ENCODE measurements around the gene WDR41.

DNA sequence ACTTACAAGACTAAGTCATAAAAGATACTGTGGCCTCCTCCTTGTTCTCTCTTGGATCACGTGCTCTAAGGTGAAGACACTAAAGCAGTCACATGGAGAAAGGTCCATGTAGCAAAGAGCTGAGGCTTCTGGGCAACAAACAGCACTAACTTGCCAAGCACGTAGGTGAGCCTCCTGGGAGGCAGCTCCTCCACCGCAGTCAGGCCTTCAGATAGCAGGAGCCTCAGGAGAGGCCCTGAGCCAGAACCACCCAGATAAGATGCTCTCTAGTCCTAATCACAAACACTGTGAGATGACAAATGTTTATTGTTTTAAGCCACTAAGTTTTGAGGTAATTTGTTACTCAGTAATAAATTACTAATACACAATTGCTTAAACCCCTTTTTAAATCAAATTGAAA is 38.0 kb downstream of the WDR41 start:
- TF ChIP-seq POLR2A (IDR thresholded peaks at IDR 0.05; ENCODE audit: low read length) (no peak), GATA1 (IDR thresholded peaks at IDR 0.05; ENCODE audit: low read depth, low read length) (no peak)

Data from erythroblast (primary cell).